Stomach (tissue), 9 donors: ENCODE results near the gene TESK2. TPM values are rescaled to one million over a fixed set of nuclear protein-coding genes. Genes with fewer than 3 reads are reported as not detected.
A peak's percentile ranks its signal among the peaks of the same experiment; 100 is the strongest.

Experiments
- DNase-seq, 2 donors: peaks; one replicate each; pipeline versions ENCODE4 v3.0.0 to v3.0.0-alpha.2; 2013 to 2019
- H3K27ac ChIP-seq, 5 donors: fragments of 200-600 bp in 4 of 5; sonication (generic) in 4 of 5; one replicate each; pipeline ENCODE4 v1.5.1; 2013 to 2019; ENCODE audit warnings: mild to moderate bottlenecking in 1 of 5, moderate library complexity in 1 of 5
- H3K27me3 ChIP-seq, 3 donors: fragments of 200-600 bp; sonication (generic); one replicate each; pipeline ENCODE4 v1.5.1; 2017 to 2019; ENCODE audit warnings: mixed run types in 1 of 3
- H3K36me3 ChIP-seq, 4 donors: fragments of 200-600 bp; sonication (generic); 1 replicate in 3 of 4; 2 replicates in 1 of 4; pipeline ENCODE4 v1.5.1; 2016 to 2019
- H3K4me1 ChIP-seq, 4 donors: fragments of 200-600 bp; sonication (generic); one replicate each; pipeline ENCODE4 v1.5.1; 2016 to 2019
- H3K4me3 ChIP-seq, 4 donors: fragments of 200-600 bp; sonication (generic) in 3 of 4; one replicate each; pipeline ENCODE4 v1.5.1; 2016 to 2019; ENCODE audit warnings: mild to moderate bottlenecking in 1 of 4
- H3K9me3 ChIP-seq, 4 donors: fragments of 200-600 bp; sonication (generic); one replicate each; pipeline ENCODE4 v1.5.1; 2016 to 2019
- CTCF ChIP-seq, 7 experiments: fragments of 450-650 bp in 4 of 7; fragments of 200-600 bp in 3 of 7; sonication (generic) in 3 of 7; IDR thresholded peaks; one replicate each; pipeline ENCODE4 v1.5.1; 2016 to 2019; ENCODE audit warnings: antibody characterized with exemption in 7 of 7, control low read depth in 2 of 7, mild to moderate bottlenecking in 1 of 7
- EP300 ChIP-seq: sonication (generic); formaldehyde crosslinking; IDR thresholded peaks from one replicate; pipeline ENCODE4 v1.6.1; 2017; ENCODE audit warnings: antibody characterized with exemption
- POLR2A ChIP-seq, 4 donors: fragments of 450-650 bp; IDR thresholded peaks; one replicate each; pipeline ENCODE4 v1.6.1; 2016; ENCODE audit warnings: antibody characterized with exemption in 4 of 4, control low read depth in 2 of 4, mild to moderate bottlenecking in 1 of 4, moderate library complexity in 1 of 4
- POLR2AphosphoS5 ChIP-seq, 3 donors: sonication (generic); formaldehyde crosslinking; IDR thresholded peaks; one replicate each; pipeline ENCODE4 v1.6.1; 2016; ENCODE audit warnings: antibody characterized with exemption in 3 of 3
- WGBS, 5 donors: extraction: QIAGEN DNeasy Blood & Tissue Kit in 3 of 5; methylation state at CpG; one replicate each; pipeline versions ENCODE4 v1.1.5 to v1.1.7; 2013 to 2018; 5-methylcytosine and 5-hydroxymethylcytosine counted together
- intact Hi-C: fragments of 100-400 bp; cut with DNase I; formaldehyde crosslinking; loops from one replicate; pipeline ENCODE4 v1.15.1; 2023; ENCODE audit warnings: low total_unique reads
- polyA plus RNA-seq, 3 donors: library from polyadenylated mRNA; stranded (reverse); fragments of 200-250 nt; gene quantifications; one replicate each; pipeline ENCODE4 v1.2.3, GENCODE V29; 2013
- total RNA-seq, 5 donors: library from RNA; depleted of rRNA; stranded (reverse); fragments of >200 nt; gene quantifications; one replicate each; pipeline versions ENCODE4 v1.1.0 to v1.2.3, GENCODE V29; 2014 to 2016
- donor health status: healthy with polysubstance abuse.
- donor health status: Bipolar disorder and iron deficiency.
- donor health status: healthy.

TESK2 gene
- total and polyA plus RNA-seq, 8 donors = 2.8 to 11.2 (median 4.0) TPM; not detected in 1

- TF ChIP-seq EP300 (no peak), CTCF (IDR thresholded peaks at IDR 0.05) (no peak), POLR2AphosphoS5 (IDR thresholded peaks at IDR 0.05) (no peak), POLR2A (IDR thresholded peaks at IDR 0.05) (no peak)
- intact Hi-C loops = no loop called here
- peak overlapping the region in 1 of 5 donors; percentile 35 for H3K27ac ChIP-seq
These were observed 117.4 kb downstream of the TESK2 start for GRCh38 chr1:45373573-45373972.

GRCh38 chr1:45370575-45370974 lies 120.4 kb downstream of the TESK2 start:
- Histone ChIP-seq H3K4me1 (peaks cover 0 to 26% (median 11%) of the 10 kb centered on the region in 4 donors), H3K4me3 (no peak overlapping the region), H3K36me3 (no peaks in the 10 kb centered on the region), H3K9me3 (no peaks in the 10 kb centered on the region), H3K27me3 (no peaks in the 10 kb centered on the region), H3K27ac (no peak overlapping the region)
- DNase-seq = no peak
- intact Hi-C loops = no loop called here
- no peak for TF ChIP-seq EP300
- TF ChIP-seq POLR2AphosphoS5 (IDR thresholded peaks at IDR 0.05) = no peak
- TF ChIP-seq CTCF (IDR thresholded peaks at IDR 0.05) = no peak
- no peak for TF ChIP-seq POLR2A (IDR thresholded peaks at IDR 0.05)

More at GRCh38 chr1:45373573-45373972, 117.4 kb downstream of the TESK2 start:
- no peaks in the 10 kb centered on the region for H3K9me3 ChIP-seq
- no peaks in the 10 kb centered on the region for H3K36me3 ChIP-seq
- H3K4me1 ChIP-seq = peaks cover 0 to 34% (median 18%) of the 10 kb centered on the region in 4 donors
- no peaks in the 10 kb centered on the region for H3K27me3 ChIP-seq
- H3K4me3 ChIP-seq = no peak overlapping the region
- no peak for DNase-seq

- intact Hi-C loops = no loop called here
- no peaks in the 10 kb centered on the region for H3K36me3 ChIP-seq
- no peaks in the 10 kb centered on the region for H3K9me3 ChIP-seq
- H3K27ac ChIP-seq = no peak overlapping the region
- 75 to 90% (median 88%) methylated on average over 6 of the region's 6 CpGs for WGBS, 5 donors
- TF ChIP-seq POLR2AphosphoS5 (IDR thresholded peaks at IDR 0.05) (no peak), POLR2A (IDR thresholded peaks at IDR 0.05) (no peak), CTCF (IDR thresholded peaks at IDR 0.05) (no peak), EP300 (no peak)
- DNase-seq = no peak
- H3K27me3 ChIP-seq = no peaks in the 10 kb centered on the region
- H3K4me3 ChIP-seq = no peak overlapping the region
- peaks cover 9 to 20% (median 14%) of the 10 kb centered on the region in 4 donors for H3K4me1 ChIP-seq
These were observed 125.9 kb downstream of the TESK2 start for GRCh38 chr1:45365051-45365450.

- no peak for TF ChIP-seq CTCF (IDR thresholded peaks at IDR 0.05)
- no peak for TF ChIP-seq POLR2A (IDR thresholded peaks at IDR 0.05)
- no peak for TF ChIP-seq EP300
- TF ChIP-seq POLR2AphosphoS5 (IDR thresholded peaks at IDR 0.05) = no peak
- WGBS, 5 donors = 79 to 92% (median 89%) methylated on average over 2 of the region's 2 CpGs
- Histone ChIP-seq H3K36me3 (no peaks in the 10 kb centered on the region), H3K27me3 (no peaks in the 10 kb centered on the region), H3K9me3 (no peaks in the 10 kb centered on the region), H3K4me3 (no peak overlapping the region), H3K4me1 (peaks cover 10 to 27% (median 16%) of the 10 kb centered on the region in 4 donors), H3K27ac (no peak overlapping the region)
- no peak for DNase-seq
- intact Hi-C loops = loop anchor here (5.0 kb wide), 1 partner anchor 203 kb away; no protein-coding TSS in a partner anchor
These were observed 126.7 kb downstream of the TESK2 start for GRCh38 chr1:45364294-45364693.
